Measurements from ENCODE around the gene HSPA8.

HSPA8 gene

GRCh38 chr11:123069908-123070821 is 8.2 kb upstream of the HSPA8 start:
- DNase-seq: peak; percentile 81

GRCh38 chr11:123065621-123066020 is 3.7 kb upstream of the HSPA8 start:
- no peak for DNase-seq

GRCh38 chr11:123063826-123064657 is 2.1 kb upstream of the HSPA8 start:
- DNase-seq: peak; percentile 65

DNA sequence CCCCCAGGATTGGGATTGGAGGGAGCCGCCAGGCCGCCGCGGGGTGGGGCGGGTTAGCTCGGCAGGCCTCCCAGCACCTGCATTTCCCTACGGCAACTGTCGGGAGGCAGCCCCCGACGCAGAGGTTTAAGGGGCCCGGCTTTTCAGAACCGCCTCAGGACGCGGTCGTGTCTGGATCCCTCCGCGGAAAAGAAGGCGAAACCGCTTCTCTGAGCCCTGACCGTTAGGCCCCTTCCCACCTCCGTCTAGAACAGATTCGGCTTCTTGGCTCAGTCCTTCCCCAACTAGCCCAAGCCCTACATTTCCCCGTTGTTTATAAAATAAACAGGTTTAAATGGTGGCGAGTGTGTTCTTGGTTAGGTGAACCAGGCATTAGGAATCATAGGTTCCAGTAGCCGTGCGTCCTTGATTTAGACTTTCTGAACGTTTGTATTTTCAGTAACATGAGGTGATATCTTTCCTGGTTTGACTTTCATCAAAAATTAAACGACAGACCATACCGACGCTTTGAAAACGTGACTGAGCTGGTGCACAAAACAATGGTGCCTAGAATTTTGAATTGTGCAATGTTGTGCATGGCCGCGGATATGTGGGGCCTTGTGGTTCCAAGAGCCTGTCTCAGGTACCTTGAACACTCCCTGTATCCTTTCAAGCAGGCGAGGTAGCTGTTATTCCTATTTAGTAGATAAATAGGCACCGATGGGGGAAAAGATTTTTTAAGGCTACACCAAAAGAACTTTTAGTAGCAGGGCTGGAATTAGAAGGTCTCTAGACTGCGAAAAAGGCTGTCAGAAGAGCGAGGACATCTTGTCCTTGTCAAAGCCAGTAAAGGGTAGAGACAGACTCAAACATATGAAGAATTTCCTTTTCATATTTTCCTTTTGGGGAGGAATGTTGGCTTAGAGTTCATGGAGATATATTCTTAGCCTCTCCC is 1.2 kb upstream of the HSPA8 start:
- DNase-seq: peak; percentile 62

DNA sequence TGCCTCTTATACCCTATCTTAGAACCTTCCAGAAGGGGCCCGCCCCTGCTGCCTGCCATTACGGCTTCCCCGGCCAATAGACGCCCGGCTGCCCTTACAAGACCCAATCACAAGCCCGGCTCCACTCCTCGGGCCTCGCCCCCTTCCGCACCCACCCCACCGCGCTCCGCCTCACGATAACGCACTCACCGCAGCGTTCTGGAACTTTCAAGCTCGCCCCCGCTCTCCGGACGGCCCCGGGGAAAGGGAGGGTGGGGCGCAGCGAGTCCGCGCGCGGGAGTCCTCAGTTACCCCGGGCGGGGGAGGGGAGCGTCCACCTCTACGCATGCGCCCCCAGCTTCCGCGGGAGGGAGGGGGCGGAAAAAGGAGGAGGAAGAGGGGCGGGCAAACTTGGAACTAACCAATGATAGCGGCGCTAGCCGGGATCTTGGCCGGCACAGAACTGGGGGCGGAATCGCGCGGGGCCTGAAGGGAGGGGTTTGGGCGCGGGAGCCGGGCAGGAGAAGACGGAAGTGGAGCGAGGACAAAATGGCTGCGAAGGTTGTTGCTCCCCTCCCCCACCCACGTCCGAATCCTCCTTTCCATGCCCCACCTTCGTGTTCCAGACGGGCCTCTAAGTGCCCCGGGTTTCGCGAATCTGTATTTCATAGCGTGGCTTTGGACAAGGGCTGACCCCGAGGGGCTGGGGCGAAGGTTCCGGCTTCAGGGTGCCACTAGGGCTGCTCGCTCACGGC is 389 bp upstream of the HSPA8 start:
- DNase-seq: peak; percentile 99

DNA sequence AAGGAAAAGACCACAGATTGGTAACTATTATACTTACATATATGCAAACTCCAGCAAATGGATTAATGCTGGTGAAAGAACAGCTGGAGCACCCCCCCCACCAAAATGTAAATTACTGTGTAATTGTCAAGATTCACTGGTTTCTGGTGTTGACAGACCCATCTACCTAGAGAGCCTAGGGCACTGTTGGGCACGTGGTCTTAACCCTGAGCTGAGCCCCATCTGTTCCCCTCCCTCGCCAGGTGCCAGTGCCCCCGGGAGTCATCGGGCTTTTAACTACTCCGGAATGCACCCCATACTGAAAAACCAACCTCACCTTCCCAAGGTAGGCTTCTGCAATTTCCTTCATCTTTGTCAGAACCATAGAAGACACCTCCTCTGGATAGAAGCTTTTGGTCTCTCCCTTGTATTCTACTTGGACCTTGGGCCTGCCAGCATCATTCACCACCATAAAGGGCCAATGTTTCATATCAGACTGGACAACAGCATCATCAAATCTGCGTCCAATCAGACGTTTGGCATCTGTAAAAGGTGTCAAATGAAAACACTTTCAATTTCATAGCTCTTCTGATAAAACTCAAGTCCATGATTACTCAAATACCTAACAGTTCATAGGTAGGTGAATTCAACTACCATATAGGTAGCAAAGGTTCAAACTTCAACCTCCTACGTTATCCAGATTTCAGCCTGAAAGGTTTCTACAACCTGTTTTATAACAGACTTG is 1.5 kb downstream of the HSPA8 start:
- DNase-seq: peak; percentile 44

GRCh38 chr11:123059041-123059920 is 2.7 kb downstream of the HSPA8 start:
- peak; percentile 41 for DNase-seq

DNA sequence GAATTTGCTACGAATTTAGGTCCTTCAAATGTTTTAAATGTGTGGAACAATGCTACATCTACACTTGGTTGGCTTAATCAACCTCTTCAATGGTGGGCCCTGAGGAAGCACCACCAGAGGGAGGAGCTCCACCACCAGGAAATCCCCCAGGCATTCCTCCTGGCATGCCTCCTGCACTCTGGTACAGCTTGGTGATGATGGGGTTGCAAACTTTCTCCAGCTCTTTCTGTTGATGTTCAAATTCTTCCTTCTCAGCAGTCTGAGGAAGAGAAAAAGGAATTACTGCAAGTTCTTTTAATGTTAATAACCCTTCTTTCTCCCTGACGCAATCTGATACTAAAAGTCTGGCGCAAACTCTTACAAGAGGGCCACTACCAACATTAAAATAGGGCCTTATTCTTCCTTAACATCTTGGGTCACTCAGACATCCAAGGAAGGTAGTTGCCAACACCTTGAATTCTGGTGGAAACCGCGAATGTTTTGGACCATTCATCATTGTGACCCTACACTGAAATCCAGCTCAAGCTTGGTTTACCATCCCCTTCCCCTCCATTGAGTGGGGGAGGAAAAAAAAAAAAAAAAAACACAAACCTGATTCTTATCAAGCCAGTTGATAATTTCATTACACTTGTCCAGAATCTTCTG is 4.2 kb downstream of the HSPA8 start:
- peak; percentile 48 for DNase-seq

GRCh38 chr11:123056835-123057491 is 5.0 kb downstream of the HSPA8 start:
- peak; percentile 56 for DNase-seq

DNA sequence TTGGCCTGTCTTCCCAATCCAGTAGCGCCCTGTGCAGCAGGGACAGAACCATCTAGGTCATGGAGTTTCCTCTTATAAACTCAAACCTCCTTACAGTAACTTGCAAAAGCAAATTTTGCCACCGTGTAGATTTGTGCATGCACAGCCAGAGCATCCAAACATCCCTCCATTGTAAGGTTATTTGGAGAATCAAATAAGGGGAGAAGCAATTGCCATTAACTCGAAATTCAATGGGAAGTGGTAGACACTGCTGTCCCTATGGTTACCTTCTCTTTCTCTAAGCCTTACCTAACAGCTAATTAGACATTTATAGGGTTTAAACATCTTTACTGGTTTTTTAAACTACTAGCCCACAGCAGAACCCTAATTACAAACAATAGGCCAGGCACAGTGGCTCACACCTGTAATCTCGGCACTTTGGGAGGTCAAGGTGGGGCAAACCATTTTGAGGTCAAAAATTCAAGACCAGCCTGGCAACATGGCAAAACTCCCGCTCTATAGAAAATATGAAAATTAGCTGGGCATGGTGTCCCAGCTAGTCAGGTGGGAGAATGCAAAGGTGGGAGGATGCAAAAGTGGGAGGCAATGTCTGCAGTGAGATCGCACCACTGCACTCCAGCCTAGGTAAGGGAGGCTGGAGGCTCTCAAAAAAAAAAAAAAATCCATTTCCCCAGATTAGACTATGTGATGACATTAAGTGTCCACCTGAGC is 6.6 kb downstream of the HSPA8 start:
- peak; percentile 57 for DNase-seq

DNA sequence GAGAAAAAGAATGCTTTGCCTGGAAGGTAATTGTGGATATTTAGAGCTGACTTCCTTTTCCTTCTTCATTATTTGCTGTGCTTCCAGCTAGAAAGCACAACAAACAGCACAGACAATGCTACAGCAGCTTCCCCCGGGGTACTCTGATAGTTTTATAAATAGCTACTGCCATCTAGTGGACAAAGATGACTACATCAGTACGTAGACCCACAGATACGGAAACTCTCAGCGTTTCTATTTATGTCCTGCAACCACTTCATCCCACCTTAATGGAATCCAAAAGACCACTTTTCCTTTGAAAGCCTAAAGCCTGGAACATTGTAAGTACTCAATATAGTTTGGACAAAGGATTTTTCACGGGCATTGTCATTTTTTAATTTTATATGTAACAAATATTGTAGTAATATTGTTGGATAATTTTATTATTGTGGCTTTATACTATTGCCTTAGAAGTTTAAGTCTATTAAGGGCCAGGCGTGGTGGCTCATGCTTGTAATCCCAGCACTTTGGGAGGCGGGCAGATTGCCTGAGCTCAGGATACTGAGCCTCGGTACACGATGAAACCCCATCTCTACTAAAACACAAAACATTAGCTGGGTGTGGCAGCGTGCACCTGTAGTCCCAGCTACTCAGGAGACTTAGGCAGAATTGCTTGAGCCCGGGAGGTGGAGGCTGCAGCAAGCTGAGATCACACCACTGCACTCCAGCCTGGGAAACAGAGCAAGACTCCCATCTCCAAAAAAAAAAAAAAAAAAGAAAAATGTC is 7.5 kb downstream of the HSPA8 start:
- DNase-seq: peak; percentile 85

- DNase-seq: peak; percentile 58
Observed at GRCh38 chr11:123052901-123053721, 8.8 kb downstream of the HSPA8 start.

DNA sequence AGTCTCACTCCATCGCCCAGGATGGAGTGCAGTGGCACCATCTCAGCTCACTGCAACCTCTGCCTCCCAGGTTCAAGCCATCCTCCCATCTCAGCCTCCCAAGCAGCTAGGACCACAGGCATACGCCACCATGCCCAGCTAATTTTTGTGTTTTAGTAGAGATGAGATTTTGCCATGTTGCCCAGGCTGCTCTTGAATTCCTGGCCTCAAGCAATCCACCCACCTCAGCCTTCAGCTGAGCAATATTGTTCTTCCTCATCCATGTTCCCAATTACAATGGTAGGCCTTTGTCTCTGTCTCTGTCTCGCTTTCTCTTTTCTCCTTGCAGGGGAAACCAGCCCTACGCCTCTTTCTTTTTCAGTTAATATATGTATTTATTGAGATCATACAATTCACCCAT is 10.3 kb downstream of the HSPA8 start:
- DNase-seq: peak; percentile 62

DNA sequence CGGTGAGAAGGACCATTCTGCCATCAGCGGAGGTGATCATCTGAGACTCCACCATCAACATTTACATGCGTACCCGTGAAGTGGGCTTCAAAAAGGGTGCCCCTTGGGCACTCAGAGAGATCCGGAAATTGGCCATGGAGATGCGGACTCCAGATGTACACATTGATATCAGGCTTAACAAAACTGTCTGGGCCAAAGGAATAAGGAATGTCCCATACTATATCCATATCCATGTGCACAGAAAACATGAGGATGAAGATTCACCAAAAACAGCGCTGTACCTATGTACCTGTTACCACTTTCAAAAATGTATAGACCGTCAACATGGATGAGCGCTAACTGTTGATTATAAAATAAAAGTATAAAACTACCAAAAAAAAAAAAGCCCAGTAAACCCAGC is 10.8 kb downstream of the HSPA8 start:
- peak; percentile 39 for DNase-seq

- no peak for DNase-seq
Observed at GRCh38 chr11:123047947-123048293, 14.0 kb downstream of the HSPA8 start.

DNA sequence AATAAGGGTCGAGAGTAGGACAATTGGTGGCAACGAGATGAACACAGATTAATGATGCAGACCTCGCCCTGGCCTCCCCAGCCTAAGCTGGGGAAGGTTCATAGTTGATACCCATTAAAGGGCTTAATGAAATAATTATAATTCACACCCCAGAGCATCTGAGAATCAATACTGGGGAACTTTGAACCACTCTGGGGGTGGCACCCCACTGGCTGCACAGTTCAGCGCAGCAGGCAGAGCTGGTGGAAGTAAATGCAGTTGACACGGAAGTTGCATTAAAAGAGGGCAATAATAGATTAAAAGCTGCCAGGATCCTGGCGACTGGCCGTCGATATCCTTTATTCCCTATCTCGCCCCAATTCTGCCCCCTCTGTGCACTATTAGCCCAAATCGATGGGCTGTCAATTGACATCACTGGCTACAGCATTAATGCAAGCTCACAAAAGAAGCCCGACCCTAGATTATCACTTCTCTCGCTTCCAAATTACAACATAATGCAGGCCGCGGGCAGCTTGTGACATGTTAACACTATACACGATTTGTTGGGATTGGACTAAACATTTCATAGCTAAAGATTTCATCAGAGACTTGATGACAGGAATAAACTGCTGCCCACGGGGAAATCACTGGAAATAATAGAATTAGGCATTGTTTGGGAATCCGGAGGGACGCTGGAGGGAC is 14.5 kb downstream of the HSPA8 start:
- no peak for DNase-seq

Data from CD4-positive, alpha-beta T cell treated with Interleukin-21 for 1 hour (primary cell).